SK-N-SH (cell line): ENCODE results near the gene ADAMTS2.

Experiments
- EP300 ChIP-seq, 2 experiments: IDR thresholded peaks; 2 replicates each; pipeline versions ENCODE4 v1.4.0 to v1.6.1; 2012; ENCODE audit warnings: borderline replicate concordance in 1 of 2, low read depth in 1 of 2, low read length in 1 of 2
- EZH2phosphoT487 ChIP-seq: fragments of 200-600 bp; sonication (generic); IDR thresholded peaks from 2 replicates; pipeline ENCODE4 v1.6.1; 2017; ENCODE audit warnings: low read depth, mixed run types, mild to moderate bottlenecking, antibody characterized with exemption, moderate library complexity, borderline replicate concordance
- FOXM1 ChIP-seq: IDR thresholded peaks from 2 replicates; pipeline ENCODE4 v1.4.0; 2012; ENCODE audit warnings: low read depth, mild to moderate bottlenecking
- JUND ChIP-seq: IDR thresholded peaks from 2 replicates; pipeline ENCODE4 v1.4.0; 2012
- MEF2A ChIP-seq: IDR thresholded peaks from 2 replicates; pipeline ENCODE4 v1.4.0; 2012; ENCODE audit warnings: low read depth, borderline replicate concordance
- NRF1 ChIP-seq: IDR thresholded peaks from 2 replicates; pipeline ENCODE4 v1.6.1; 2012; ENCODE audit warnings: low read depth, mild to moderate bottlenecking, low read length
- POLR2AphosphoS5 ChIP-seq: IDR thresholded peaks from 2 replicates; pipeline ENCODE4 v1.6.1; 2012; ENCODE audit warnings: low read depth, low read length
- TAF1 ChIP-seq: IDR thresholded peaks from 2 replicates; pipeline ENCODE4 v1.6.1; 2012; ENCODE audit warnings: low read depth, mild to moderate bottlenecking, low read length, moderate library complexity, borderline replicate concordance
- TCF12 ChIP-seq: IDR thresholded peaks from 2 replicates; pipeline ENCODE4 v1.4.0; 2012
- TF ChIP-seq, protein P1 (sequence below): IDR thresholded peaks from 2 replicates; pipeline ENCODE4 v1.4.0; 2012; ENCODE audit warnings: low read depth
- TF ChIP-seq, protein P2 (sequence below): fragments of 200-600 bp; sonication (generic); IDR thresholded peaks from 2 replicates; pipeline ENCODE4 v1.6.1; 2017; ENCODE audit warnings: antibody characterized with exemption, mild to moderate bottlenecking, moderate library complexity
- TF ChIP-seq, protein P3 (sequence below): fragments of 150-350 bp; IDR thresholded peaks from 2 replicates; pipeline ENCODE4 v1.6.1; 2017; ENCODE audit warnings: antibody characterized with exemption, low read length, low read depth, borderline replicate concordance

DNA sequence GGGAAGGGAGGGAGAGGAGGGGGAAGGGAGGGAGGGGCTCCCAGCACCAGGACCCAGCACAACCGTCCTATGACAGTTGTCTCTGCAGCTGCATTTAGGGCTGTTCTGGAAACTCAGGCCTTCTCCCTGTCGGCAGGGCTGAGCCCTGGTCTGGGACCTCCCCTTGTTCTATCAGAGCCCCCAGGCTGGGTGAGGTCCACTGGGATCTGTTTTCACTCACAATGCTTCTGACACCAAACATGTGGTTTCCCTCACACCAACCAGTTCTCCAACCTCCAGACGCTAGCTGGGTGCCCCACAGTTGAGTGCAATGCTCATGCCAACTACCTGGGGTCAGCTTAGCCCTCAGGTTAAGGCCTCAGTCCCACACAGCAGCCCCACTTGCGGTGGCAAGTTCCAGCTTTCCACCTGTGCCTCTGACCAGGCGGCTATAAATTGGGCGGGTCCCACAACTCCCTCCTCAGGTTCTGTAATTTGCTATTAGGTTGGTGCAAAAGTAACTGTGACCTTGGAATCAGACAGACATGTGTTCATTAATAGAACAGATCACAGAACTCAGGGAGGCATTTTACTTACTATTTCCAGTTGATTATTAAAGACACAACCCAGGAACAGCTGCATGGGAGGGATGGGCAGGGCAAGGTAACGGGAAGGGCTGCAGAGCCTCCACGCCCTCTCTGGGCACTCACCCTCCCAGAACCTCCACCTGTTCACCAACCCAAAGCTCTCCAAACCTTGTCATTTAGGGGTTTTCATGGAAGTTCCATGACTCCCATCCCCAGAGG is 13.5 kb downstream of the ADAMTS2 start:
- TF ChIP-seq POLR2AphosphoS5 (no peak), TCF12 (no peak), JUND (no peak), FOXM1 (no peak), MEF2A (no peak), EZH2phosphoT487 (no peak), NRF1 (no peak), EP300 (IDR thresholded peaks at IDR 0.05; ENCODE audit: borderline replicate concordance in 1 of 2, low read depth in 1 of 2, low read length in 1 of 2) (peak in 1 of 2 experiments; percentile 91; a peak in 2 of 4 replicates), TAF1 (no peak)
- TF ChIP-seq, protein P1, sequence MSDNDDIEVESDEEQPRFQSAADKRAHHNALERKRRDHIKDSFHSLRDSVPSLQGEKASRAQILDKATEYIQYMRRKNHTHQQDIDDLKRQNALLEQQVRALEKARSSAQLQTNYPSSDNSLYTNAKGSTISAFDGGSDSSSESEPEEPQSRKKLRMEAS: no peak
- TF ChIP-seq, protein P2, sequence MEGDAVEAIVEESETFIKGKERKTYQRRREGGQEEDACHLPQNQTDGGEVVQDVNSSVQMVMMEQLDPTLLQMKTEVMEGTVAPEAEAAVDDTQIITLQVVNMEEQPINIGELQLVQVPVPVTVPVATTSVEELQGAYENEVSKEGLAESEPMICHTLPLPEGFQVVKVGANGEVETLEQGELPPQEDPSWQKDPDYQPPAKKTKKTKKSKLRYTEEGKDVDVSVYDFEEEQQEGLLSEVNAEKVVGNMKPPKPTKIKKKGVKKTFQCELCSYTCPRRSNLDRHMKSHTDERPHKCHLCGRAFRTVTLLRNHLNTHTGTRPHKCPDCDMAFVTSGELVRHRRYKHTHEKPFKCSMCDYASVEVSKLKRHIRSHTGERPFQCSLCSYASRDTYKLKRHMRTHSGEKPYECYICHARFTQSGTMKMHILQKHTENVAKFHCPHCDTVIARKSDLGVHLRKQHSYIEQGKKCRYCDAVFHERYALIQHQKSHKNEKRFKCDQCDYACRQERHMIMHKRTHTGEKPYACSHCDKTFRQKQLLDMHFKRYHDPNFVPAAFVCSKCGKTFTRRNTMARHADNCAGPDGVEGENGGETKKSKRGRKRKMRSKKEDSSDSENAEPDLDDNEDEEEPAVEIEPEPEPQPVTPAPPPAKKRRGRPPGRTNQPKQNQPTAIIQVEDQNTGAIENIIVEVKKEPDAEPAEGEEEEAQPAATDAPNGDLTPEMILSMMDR: no peak
- TF ChIP-seq, protein P3, sequence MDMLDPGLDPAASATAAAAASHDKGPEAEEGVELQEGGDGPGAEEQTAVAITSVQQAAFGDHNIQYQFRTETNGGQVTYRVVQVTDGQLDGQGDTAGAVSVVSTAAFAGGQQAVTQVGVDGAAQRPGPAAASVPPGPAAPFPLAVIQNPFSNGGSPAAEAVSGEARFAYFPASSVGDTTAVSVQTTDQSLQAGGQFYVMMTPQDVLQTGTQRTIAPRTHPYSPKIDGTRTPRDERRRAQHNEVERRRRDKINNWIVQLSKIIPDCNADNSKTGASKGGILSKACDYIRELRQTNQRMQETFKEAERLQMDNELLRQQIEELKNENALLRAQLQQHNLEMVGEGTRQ: no peak
